ENCODE measurements around the gene ACVR1B. TPM values are rescaled to one million over a fixed set of nuclear protein-coding genes. Genes with fewer than 3 reads are reported as not detected.

Gene ACVR1B
- total and polyA plus RNA-seq, 11 donors: 7.4 to 19.8 (median 11.6) TPM

DNA sequence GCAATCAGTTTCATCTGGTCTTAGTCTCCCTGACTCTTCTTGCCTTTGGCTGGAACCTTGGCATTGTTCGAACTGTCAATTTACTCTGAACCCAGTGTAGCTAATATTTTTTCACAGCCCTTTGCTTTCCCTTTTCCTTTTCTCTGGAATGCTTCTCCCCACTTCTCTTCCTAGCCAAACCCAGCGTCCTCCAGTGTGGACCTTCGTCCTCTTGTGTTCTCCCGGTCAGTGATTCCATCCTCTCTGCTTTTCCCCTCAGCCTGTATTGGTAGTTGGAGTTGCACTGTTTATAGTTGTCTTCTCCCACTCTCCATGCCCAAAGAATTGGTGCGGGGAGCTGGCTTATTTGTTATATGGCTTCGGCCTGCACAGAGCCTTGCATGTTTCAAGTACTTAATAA, 9.4 kb downstream of the ACVR1B start:
- intact Hi-C loops (cut with DNase I): no loop called here

DNA sequence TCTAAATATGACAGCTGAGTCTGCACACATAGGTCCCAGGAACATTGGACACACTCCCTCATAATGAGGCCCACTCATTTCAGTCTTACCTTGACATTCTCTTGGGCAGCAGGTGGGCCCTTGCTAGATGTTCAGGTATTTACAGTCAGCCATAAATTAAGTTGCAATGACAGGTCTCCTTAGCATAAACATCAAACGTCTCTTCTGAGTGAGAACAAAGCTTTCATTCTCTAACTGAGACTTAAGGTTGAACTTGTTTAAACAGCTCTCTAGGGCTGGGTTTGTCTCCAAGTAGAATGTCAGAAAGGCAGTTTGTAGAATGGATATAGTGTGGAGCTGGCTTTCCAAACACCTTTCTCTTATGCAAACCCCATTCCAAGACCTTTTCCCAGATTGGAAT, 10.3 kb downstream of the ACVR1B start:
- ATAC-seq: no peak
- H3K4me3 ChIP-seq: no peak overlapping the region
- H3K36me3 ChIP-seq: peaks cover 0 to 13% (median 6%) of the 10 kb centered on the region in 9 donors
- 6 to 43% (median 30%) methylated on average over 1 of the region's 1 CpG for WGBS, 4 donors
- no peaks in the 10 kb centered on the region for H3K27me3 ChIP-seq
- no peak for DNase-seq
- no peak for TF ChIP-seq CTCF (IDR thresholded peaks at IDR 0.05)
- no peak for TF ChIP-seq POLR2A (IDR thresholded peaks at IDR 0.05)
- intact Hi-C loops (cut with DNase I): no loop called here
- peaks cover 0 to 31% (median 14%) of the 10 kb centered on the region in 12 donors for H3K4me1 ChIP-seq
- H3K27ac ChIP-seq: no peak overlapping the region
- no peaks in the 10 kb centered on the region for H3K9me3 ChIP-seq

More for the DNA sequence above, 9.4 kb downstream of the ACVR1B start:
- no peak for ATAC-seq
- H3K4me3 ChIP-seq: no peak overlapping the region
- H3K36me3 ChIP-seq: peaks cover 0 to 13% (median 6%) of the 10 kb centered on the region in 9 donors
- no peak overlapping the region for H3K27ac ChIP-seq
- H3K27me3 ChIP-seq: no peaks in the 10 kb centered on the region
- peaks cover 0 to 4% (median 0%) of the 10 kb centered on the region in 12 donors for H3K9me3 ChIP-seq
- DNase-seq: no peak
- H3K4me1 ChIP-seq: peaks cover 0 to 35% (median 15%) of the 10 kb centered on the region in 12 donors
- WGBS, 4 donors: 91 to 96% (median 95%) methylated on average over 6 of the region's 6 CpGs
- TF ChIP-seq POLR2A (IDR thresholded peaks at IDR 0.05): no peak
- TF ChIP-seq CTCF (IDR thresholded peaks at IDR 0.05): no peak

DNA sequence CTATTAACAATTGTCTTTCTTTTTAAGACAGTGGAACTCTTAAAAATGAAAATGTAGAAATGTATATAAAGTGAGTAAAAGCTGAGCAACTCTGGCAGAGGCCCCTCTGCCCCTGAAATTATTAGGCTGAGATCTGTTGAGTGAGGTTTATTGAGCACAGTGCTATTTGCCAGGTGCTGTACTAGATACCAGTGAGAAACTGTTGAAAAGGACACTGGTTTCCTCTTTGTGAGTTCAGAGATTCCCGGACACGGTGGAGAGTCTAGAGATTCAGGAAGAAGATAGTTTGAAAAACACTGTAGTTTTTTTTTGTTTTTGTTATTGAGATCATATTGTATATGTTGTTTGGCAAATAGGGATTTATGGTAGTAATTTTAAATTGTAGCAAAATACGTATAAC, 11.2 kb downstream of the ACVR1B start:
- no peak overlapping the region for H3K4me3 ChIP-seq
- WGBS, 4 donors: 54 to 67% (median 61%) methylated on average over 3 of the region's 3 CpGs
- H3K27me3 ChIP-seq: no peaks in the 10 kb centered on the region
- ATAC-seq (no peak), DNase-seq (no peak)
- intact Hi-C loops (cut with DNase I): no loop called here
- H3K4me1 ChIP-seq: peaks cover 0 to 28% (median 14%) of the 10 kb centered on the region in 12 donors
- H3K27ac ChIP-seq: no peak overlapping the region
- TF ChIP-seq POLR2A (IDR thresholded peaks at IDR 0.05): no peak
- no peak for TF ChIP-seq CTCF (IDR thresholded peaks at IDR 0.05)
- H3K36me3 ChIP-seq: peaks cover 0 to 13% (median 6%) of the 10 kb centered on the region in 9 donors
- H3K9me3 ChIP-seq: no peaks in the 10 kb centered on the region

DNA sequence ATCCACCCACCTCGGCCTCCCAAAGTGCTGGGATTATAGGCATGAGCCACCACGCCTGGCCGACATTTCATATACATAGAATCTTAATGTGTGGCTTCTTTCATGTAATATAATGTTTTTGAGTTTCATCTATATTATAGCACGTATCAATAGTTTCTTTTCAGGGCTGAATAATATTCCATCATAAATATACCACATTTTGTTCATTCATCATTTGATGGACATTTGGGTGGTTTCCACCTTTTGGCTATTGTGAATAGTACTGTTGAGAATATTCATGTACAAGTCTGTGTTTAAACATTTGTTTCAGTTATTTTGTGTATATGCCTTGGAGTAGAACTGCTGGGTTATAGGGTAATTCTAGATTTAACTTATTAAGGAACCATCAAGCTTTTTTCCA, 12.0 kb downstream of the ACVR1B start:
- 93 to 99% (median 98%) methylated on average over 4 of the region's 4 CpGs for WGBS, 4 donors
- TF ChIP-seq POLR2A (IDR thresholded peaks at IDR 0.05): no peak
- no peak for TF ChIP-seq CTCF (IDR thresholded peaks at IDR 0.05)
- no peaks in the 10 kb centered on the region for H3K27me3 ChIP-seq
- ATAC-seq: no peak
- H3K9me3 ChIP-seq: no peaks in the 10 kb centered on the region
- DNase-seq: no peak
- no peak overlapping the region for H3K27ac ChIP-seq
- peaks cover 0 to 13% (median 6%) of the 10 kb centered on the region in 9 donors for H3K36me3 ChIP-seq
- peaks cover 0 to 26% (median 14%) of the 10 kb centered on the region in 12 donors for H3K4me1 ChIP-seq
- intact Hi-C loops (cut with DNase I): no loop called here
- no peak overlapping the region for H3K4me3 ChIP-seq

Measured in heart left ventricle (tissue), 16 donors.